GM15510 (cell line): ENCODE results near the gene LRRFIP1.

ENCODE experiments used
- POLR2A ChIP-seq: IDR thresholded peaks from 3 replicates; pipeline ENCODE4 v1.6.1; 2011; ENCODE audit warnings: borderline replicate concordance; ENCODE audit not compliant: insufficient read length; ENCODE audit errors: extremely low read depth

Gene LRRFIP1

GRCh38 chr2:237603718-237604362, 23.5 kb upstream of the LRRFIP1 start:
- TF ChIP-seq POLR2A = no peak

- no peak for TF ChIP-seq POLR2A
These were observed 23.0 kb upstream of the LRRFIP1 start for GRCh38 chr2:237604391-237604790.

- no peak for TF ChIP-seq POLR2A
These were observed 22.4 kb upstream of the LRRFIP1 start for GRCh38 chr2:237604960-237605359.

GRCh38 chr2:237612527-237613357, 14.6 kb upstream of the LRRFIP1 start:
- TF ChIP-seq POLR2A = no peak

- TF ChIP-seq POLR2A = no peak
These were observed 13.7 kb upstream of the LRRFIP1 start for GRCh38 chr2:237613679-237614078.

GRCh38 chr2:237614151-237614720, 13.2 kb upstream of the LRRFIP1 start:
- TF ChIP-seq POLR2A = no peak

GRCh38 chr2:237615631-237616249, 11.6 kb upstream of the LRRFIP1 start:
- TF ChIP-seq POLR2A = no peak

GRCh38 chr2:237616373-237616733, 11.0 kb upstream of the LRRFIP1 start:
- no peak for TF ChIP-seq POLR2A

- TF ChIP-seq POLR2A = no peak
These were observed 10.4 kb upstream of the LRRFIP1 start for GRCh38 chr2:237616734-237617586.

GRCh38 chr2:237617587-237617982, 9.8 kb upstream of the LRRFIP1 start:
- TF ChIP-seq POLR2A = no peak

GRCh38 chr2:237618449-237618848, 8.9 kb upstream of the LRRFIP1 start:
- TF ChIP-seq POLR2A = no peak

- TF ChIP-seq POLR2A = no peak
These were observed 3.7 kb upstream of the LRRFIP1 start for GRCh38 chr2:237623428-237624403.

GRCh38 chr2:237624565-237624964, 2.8 kb upstream of the LRRFIP1 start:
- TF ChIP-seq POLR2A = no peak

- TF ChIP-seq POLR2A = no peak
These were observed 2.1 kb upstream of the LRRFIP1 start for GRCh38 chr2:237625216-237625705.

- no peak for TF ChIP-seq POLR2A
These were observed 1.6 kb upstream of the LRRFIP1 start for GRCh38 chr2:237625777-237626176.
